Suppressor macrophage treated with lipopolysaccharide for 4 hours (primary cell): ENCODE data around the gene STYK1.
A peak's percentile ranks its signal among the peaks of the same experiment; 100 is the strongest.
"Not testable (repeated sequence)": the region's sequence is repeated elsewhere in the genome, so short reads cannot be mapped to it uniquely, and the experiment has no call there.

Experiments used
- DNase-seq: peaks from one replicate; pipeline ENCODE4 v3.0.0-alpha.2; 2020

Gene STYK1

DNA sequence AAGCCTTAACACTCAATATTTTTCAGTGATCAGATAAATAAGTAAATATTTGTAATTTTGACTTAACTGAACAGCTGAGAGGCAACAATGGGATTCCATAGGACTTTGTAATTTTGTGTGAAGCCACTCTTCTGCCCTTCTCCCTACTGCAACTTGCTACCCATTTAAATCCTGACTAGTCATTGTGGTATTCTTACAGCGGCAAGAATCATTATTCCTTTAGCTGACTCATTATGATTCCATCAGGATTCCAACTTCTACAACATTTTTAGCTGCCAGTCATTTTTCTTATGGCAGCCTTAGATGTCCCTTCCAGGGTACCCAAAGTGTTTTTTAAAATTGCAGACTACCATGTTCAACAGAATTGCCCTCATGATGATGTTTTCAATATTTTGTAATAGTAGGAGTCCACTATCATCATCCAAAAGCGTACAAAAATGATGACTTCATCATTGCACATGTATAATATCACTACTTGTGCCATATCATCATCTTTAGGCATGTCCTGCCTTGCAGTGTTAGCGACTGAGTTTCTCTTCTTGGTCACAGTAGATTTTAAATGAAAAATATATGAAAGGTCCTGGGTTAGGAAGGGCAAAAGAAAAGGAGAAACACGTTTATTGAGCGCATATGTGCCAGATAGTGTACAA lies 55.4 kb downstream of the STYK1 start:
- DNase-seq = no peak

GRCh38 chr12:10617863-10618262 lies 56.0 kb downstream of the STYK1 start:
- no peak for DNase-seq

- DNase-seq = peak; percentile 32
These were observed 58.3 kb downstream of the STYK1 start for GRCh38 chr12:10615532-10615931.

DNA sequence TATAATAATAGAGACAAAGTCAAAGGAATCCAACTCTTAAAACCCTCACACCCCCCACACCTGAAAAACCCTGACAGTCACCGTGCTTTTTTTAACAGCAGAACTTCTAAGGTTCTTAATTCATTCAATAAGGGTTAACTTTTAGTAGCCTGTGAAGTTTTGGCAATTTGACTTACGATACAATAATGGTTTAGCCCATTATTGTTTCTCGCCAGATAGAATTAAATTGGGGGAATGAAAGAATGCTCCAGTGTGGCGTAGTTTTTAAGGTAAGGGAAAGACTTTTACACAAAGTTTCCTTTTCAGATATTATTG lies 59.8 kb downstream of the STYK1 start:
- DNase-seq = no peak

GRCh38 chr12:10613349-10614055 lies 60.4 kb downstream of the STYK1 start, which contains the start of gene MAGOHB:
TSS of gene MAGOHB (minus strand) at chr12:10613609. CDS start at chr12:10613532, 77 bp downstream.
- peak; percentile 99 for DNase-seq

DNA sequence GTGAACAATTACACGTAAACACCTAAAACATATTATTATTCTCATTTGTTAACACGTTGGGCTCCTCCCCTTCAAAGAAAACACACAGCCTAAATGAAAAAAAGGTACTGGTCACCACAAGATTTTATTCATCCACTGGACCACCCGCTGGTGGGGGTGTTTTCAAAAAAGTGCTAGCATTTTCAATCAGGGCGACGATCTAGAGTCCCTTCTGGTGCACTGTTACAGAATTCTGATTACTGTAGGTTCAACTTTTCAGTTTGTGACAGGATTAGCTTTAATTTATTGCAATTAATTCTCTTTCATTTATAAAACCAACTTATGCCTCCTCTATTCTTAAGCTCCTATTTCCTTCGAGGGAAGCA lies 60.9 kb downstream of the STYK1 start:
- DNase-seq = no peak

- no peak for DNase-seq
These were observed 61.7 kb downstream of the STYK1 start for GRCh38 chr12:10612110-10612509.

GRCh38 chr12:10611258-10611657 lies 62.6 kb downstream of the STYK1 start:
- DNase-seq = not testable (repeated sequence)

- no peak for DNase-seq
These were observed 63.7 kb downstream of the STYK1 start for GRCh38 chr12:10610188-10610587.

GRCh38 chr12:10607885-10608458 lies 65.9 kb downstream of the STYK1 start:
- DNase-seq = peak; percentile 15

DNA sequence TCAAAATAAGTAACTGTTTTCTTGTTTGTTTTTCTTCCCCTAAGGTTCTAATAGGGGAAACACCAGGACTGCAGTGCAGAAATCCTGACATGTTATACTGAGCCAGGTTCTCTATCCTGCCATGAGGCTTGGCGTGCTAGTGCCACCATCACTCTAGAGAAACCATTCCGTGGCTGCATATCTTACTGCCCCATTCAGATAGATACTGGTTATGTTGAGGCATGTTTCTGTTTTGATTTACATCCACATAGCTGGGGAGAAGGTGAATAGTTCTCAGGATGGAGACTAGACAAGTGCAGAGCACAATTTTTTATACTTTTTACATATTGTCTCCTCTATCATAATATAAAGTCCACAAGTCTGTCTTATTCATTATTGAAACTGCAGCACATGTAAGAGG lies 72.0 kb downstream of the STYK1 start:
- DNase-seq = no peak

DNA sequence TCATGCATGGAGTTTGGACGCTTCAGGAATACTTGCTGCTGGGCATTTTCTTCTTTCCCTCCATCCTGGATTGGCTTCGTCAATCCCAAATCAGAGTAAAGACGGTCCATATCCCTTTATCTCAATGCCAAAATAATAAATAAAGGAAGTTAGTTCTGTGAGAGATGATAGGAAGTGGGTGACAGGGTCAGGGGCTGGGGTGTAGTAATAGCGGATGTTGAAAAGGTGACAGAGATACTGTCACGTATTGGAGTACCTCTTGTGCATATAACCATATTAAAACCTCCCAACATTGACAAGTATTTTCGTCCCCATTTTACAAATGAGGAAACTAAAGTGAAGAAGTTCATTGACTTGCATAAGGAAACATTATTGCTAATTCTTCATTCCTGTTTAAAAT lies 72.9 kb downstream of the STYK1 start:
- no peak for DNase-seq

DNA sequence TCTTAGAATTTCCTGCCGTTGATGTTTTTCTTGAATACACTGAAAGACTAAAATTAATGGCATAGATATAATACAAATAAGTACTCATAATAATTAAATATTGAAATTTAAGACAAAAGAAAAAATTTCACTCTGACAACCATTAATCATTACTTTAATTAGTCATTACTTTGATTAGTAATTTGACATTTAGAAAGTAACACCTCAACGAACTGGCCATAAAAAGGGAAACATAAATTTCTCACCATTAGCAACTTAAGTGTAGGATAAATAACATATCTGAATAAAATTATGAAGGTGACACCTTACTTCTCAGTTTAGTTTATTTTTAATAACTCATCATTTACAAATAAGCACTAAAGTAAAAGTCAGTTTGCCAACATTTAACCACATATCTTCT lies 78.0 kb downstream of the STYK1 start:
- no peak for DNase-seq

- no peak for DNase-seq
These were observed 82.9 kb downstream of the STYK1 start for GRCh38 chr12:10590966-10591365.

DNA sequence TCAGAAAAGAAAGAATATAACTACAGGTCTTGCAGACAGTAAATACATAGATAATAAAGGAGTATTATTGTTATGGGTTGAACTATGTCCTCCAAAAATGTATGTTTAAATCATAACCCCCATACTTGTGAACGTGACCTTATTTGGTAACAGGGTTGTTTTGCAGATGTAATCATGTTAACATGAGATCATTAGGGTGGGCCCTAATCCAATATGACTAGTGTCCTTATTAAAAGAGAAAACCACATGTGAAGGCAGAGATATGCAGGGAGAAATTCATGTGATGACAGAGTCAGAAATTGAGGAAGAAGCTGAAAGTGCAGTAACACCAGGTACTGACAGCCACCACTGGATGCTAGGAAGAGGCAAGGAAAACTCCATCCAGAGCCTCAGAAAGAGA lies 89.4 kb downstream of the STYK1 start:
- DNase-seq = peak; percentile 5

DNA sequence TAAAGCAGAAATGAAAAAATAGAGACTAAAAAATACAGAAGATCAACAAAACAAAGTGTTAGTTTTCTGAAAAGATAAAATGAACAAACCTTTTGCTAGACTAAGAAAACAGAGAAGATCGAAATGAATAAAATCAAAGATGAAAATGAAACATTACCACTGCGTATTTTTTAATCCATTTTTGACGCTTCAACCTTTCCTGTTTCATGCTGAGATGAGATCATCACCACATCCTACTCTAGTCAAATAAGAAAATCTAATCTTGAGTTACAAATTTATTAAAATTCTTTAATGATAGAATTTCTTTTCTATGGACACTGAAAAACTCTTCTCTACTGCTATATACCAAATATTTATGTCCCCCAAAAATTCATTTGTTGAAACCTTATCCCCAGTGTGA lies 91.1 kb downstream of the STYK1 start:
- no peak for DNase-seq

- not testable (repeated sequence) for DNase-seq
These were observed 91.7 kb downstream of the STYK1 start for GRCh38 chr12:10582133-10582532.

DNA sequence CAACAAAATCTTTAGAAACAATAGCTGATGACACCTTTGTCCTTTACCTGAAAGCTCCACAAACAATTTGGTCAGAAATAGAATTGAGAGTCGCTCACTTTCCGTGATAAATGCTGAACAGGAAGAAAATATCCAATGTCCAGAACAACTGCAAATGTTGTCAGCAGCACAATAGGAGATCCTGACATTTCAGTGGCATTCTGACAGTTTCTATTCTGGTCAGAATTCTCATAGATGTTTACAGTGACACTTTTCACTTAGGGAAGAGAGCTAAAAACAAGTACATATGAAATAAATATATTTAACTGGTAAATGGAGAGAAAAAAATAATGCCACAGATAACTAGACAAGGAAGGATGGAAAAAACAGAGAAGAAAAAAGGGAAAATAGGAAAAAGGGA lies 99.5 kb downstream of the STYK1 start:
- no peak for DNase-seq

- DNase-seq = peak; percentile 46
These were observed 101.8 kb downstream of the STYK1 start for GRCh38 chr12:10572021-10572490.

DNA sequence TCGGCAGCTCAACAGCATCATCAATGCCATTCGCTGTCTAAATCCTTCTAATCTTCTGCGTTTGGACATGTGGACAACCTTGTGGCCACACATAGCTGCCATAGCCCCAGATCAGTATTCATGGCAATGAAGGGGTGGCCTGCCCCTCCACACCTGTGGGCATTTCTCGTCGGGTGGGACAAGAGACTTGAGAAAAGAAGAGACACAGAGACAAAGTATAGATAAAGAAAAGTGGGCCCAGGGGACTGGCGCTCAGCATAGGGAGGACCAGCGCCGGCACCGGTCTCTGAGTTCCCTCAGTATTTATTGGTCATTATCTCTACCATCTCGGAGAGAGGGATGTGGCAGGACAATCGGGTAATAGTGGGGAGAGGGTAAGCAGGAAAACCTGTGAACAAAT lies 102.7 kb downstream of the STYK1 start:
- no peak for DNase-seq
